Left forelimb (tissue), 1 donor: ENCODE measurements around the gene MAP1LC3A.
"Not testable (repeated sequence)": the region's sequence is repeated elsewhere in the genome, so short reads cannot be mapped to it uniquely, and the experiment has no call there.

Experiments
- DNase-seq: peaks from one replicate; pipeline ENCODE4 v3.0.0-alpha.2; 2018; ENCODE audit warnings: low spot score

The MAP1LC3A gene

DNA sequence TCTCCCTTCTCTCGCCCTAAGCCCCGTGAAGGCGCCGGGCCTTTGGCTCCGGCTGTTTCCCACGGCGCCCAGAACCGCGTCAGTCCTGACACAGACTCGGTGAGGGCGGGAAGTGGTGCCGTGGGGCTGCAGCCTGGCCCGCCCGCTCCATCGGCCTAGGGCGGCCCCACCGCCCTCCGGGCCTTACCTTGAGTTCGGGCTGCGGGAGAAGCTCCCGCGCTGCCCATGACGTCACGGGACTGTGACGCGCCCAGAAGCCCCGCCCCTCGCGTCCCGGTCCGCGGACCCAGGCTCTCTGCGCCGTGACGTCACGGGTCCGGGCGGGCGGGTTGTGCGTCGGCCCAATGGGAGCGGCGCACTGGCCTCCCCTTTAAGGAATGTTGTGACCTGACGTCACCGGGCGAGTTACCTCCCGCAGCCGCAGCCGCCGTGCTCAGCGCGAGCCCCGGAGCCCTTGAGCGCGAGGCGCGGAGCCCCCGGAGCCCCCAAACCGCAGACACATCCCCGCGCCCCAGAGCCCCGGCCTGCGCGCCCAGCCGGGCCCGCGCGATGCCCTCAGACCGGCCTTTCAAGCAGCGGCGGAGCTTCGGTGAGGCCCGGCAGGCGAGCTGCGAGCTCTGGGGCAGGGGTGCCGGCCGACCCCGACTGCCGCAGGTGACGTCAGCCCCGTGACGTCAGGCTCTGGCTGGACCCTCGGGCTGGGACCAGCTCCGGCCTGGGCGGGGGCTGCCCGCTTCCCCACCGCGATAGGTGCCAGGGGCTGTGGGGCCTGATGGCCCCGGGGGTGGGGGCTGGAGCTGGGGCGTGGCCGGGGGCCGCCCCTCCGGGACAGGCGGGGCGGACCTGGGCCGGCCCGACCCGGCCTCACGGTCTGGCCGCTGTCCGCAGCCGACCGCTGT is at the start of gene MAP1LC3A:
MAP1LC3A (plus strand) TSS at position 399 of the 899 bp plus-strand sequence; CDS start at position 550, 151 bp downstream.
- peak; percentile 95 for DNase-seq

- DNase-seq: no peak
These were observed 47.9 kb upstream of the MAP1LC3A start for GRCh38 chr20:34510575-34510974.

- no peak for DNase-seq
These were observed 46.6 kb upstream of the MAP1LC3A start for GRCh38 chr20:34511891-34512265.

DNA sequence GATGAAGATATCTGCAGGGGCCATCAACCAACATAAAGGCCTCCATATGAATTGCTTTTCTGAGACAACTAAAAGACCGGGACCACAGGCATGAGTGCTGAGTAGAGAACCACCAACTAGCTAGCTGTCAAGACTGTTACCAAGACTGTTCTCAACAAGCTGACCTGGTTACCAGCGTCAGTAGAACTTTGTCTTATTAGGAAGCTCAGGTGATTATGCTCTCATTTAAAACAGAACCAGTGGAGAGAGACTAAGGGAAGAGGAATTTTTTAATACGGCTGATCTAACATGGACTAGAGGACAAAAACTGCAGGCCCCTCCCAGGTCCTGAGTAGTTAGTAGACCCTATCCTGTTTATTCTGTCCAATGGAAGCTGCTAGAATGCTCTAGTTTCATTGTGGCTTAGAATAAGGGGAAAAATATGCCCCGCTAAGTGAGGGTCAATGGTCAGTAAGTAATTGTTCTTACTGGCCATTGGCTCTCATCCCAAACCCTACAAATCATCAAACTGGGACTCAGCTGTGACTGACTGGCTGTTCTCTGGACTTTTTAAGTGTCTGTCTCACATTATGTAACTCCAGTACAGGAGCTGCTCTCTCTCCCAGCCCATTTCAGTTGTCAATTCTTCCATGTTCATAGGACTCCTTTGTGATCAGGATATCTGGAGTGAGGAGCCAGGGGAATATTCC is 46.1 kb upstream of the MAP1LC3A start:
- no peak for DNase-seq

- DNase-seq: no peak
These were observed 45.5 kb upstream of the MAP1LC3A start for GRCh38 chr20:34512955-34513419.

DNA sequence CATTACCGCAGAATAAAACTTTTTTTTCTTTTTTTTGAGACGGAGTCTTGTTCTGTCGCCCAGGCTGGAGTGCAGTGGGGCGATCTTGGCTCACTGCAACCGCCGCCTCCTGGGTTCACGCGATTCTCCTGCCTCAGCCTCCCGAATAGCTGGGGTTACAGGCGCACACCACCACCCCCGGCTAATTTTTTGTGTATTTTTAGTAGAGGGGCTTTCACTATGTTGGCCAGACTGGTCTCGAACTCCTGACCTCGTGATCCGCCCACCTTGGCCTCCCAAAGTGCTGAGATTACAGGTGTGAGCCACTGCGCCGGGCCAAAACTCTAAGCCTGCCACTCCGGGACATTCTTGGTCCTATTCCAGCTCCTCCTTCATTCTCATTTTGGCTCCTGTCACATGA is 44.5 kb upstream of the MAP1LC3A start:
- DNase-seq: not testable (repeated sequence)

- DNase-seq: no peak
These were observed 43.5 kb upstream of the MAP1LC3A start for GRCh38 chr20:34514897-34515483.

- DNase-seq: no peak
These were observed 42.9 kb upstream of the MAP1LC3A start for GRCh38 chr20:34515484-34516246.

DNA sequence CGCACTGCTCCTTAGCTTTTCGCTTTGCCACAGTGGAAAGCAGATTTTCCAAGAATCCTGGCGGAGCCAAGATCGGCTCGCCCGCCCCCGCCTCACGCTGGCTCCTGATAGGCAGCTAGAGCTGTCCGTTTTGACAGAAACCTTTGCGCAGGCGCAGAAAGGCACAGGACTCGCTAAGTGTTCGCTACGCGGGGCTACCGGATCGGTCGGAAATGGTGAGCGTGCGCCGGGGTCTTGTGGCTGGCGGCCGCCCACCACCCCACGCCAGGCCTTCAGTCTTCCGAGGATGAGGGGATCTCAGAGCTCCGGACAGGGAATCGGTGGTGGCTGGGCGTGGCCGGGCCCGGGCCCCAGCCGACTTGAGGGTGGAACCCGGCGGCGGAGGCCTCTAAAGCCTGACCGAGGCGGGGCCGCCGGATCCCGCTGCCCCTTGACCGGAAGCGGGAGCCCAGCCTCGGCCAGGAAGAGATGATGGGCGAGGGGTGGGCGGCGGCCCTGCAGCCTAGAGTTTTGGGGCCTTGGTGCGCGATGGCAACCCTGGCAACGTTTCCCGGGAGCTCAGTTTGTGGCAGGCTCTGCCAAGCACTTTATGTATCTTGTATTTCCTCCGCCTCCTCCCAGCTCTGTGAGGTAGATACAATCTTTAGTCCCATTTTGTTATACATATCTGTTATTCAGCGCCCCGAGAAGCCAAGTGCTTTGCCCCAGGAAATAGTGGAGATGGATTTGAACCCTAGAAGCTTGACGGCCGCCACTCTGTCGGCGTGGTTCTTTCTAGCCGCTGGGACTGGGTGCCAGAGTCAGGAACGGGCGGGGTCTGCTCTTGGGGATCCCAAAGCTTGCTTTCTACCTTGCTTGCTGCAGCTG is 42.0 kb upstream of the MAP1LC3A start, which contains the start of gene DYNLRB1:
DYNLRB1 (plus strand) TSS at position 176 of the 867 bp plus-strand sequence; CDS start at position 213, 37 bp downstream.
- DNase-seq: peak; percentile 98

DNA sequence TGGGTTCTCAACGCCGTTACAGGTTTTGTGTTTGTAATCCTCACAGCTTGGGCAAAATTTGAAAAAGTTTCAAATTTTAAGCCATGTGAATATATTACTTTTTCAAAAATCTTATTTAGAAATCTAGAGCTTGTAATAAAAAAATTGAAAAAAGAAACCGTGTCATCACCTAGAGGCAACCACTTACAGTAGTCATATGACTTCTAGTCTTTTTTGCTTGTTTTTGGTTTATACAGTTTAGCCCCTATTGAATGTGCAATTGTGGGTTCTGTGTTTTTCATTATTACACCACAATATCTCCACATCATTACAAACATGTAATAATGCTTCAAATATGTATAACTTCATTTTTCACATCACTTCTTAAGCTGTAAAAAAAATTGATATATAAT is 41.4 kb upstream of the MAP1LC3A start:
- no peak for DNase-seq

DNA sequence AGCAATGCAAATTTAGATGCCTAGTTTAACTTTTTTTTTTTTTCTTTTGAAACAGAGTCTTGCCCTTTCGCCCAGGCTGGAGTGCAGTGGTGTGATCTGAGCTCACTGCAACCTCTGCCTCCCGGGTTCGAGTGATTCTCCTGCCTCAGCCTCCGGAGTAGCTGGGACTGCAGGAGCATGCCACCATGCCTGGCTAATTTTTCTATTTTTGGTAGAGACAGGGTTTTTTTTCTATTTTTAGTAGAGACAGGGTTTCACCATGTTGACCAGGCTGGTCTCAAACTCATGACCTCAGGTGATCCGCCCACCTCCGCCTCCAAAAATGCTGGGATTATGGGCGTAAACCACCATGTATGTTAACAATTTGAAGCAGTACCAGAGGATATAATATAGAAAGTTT is 39.7 kb upstream of the MAP1LC3A start:
- not testable (repeated sequence) for DNase-seq

- not testable (repeated sequence) for DNase-seq
These were observed 38.7 kb upstream of the MAP1LC3A start for GRCh38 chr20:34519841-34520240.

DNA sequence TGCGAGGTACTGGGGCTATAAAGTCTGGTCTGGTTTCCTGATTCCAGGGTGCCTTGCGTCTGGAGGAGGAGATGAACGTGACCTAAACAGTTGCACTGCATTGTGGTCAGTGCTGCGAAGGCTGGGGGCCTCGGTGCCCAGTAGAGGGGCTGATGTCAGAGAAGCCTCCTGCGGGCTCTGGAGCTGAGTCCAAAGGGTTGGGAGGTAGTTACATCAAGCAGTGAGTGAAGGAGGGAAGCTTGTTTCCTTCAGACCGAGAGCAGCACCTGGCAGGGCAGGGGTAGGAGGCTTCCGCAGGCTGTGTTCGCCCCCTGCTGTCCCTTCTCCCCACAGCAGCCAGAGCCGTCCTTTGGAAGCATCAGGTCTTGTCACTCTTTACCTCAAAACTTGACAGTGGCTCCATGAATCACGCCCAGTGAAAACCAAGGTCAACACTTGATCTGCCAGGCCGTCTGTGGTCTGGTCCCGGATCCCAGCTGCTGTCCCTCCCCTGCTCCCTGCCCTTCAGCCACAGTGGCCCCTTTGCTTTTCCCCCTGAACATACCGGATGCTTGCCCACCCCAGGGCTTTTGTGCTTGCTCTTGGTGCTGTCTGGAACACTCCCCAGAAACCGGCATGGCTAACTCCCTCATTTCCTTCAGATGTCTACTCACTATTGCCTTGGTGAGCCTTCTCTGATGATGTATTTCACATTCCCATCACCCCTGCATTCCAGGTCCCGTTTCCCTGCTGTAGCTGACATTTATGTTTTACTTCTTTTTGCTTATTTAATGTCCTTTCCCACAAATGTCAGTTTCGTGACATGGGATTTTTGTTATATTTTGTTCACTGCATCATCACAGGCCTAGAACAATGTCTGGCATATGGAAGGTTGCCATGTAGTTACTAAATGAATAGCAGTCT is 35.3 kb upstream of the MAP1LC3A start:
- DNase-seq: no peak

DNA sequence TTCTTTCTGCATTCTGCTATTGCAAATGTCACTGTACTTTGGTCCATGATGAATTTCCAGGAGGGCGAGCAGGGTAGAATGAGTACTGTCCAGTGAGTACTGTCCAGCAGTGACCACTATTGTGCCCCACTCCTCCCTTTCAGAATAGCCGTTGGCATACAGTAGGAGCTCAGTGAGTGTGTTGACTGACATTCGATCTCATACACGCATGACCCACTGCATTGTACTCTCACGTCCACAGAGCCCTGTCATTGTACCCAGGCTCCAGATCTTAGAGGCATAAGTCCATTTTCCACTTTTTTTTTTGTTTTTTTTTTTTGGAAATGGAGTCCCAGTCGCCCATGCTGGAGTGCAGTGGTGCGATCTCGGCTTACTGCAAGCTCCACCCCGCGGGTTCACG is 34.1 kb upstream of the MAP1LC3A start:
- no peak for DNase-seq

- no peak for DNase-seq
These were observed 33.2 kb upstream of the MAP1LC3A start for GRCh38 chr20:34525342-34525708.

- no peak for DNase-seq
These were observed 32.7 kb upstream of the MAP1LC3A start for GRCh38 chr20:34525709-34526416.

- no peak for DNase-seq
These were observed 32.1 kb upstream of the MAP1LC3A start for GRCh38 chr20:34526466-34526865.

DNA sequence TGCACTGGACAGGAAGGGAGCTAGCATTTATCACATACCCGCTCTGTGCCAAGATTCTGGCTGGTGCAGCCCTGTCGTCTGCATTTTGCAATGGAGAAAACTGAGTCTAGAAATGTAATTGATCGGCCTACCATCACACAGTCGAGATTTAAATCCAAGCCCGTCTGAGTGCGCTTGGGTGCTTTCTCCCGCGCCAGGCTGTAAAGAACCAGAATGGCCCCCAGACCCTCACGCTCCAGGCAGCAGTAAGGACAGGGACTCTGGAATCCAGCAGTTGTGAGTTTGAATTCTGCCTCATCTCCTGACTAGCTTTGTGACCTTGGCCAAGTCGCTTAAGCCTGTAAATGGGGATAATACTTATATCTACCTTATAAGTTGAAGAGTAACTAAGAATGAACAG is 31.5 kb upstream of the MAP1LC3A start:
- no peak for DNase-seq

DNA sequence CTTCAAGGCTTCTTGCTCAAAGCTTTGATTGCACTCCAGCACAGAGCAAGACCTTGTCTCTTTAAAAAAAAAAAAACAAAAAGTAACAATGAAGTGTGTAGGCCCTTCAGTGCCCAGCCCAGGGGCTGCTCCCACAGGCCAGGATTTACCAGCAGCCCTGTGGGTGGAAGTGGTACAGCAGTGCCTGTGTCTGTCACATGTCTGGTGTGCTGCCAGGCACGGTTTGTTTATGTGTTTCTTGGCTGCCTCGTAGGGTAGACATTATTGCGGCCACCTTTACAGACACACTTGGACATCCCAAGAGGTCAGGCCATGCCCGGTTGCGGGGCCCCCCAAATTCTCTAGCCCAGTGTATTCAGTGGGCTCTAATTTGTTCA is 29.6 kb upstream of the MAP1LC3A start:
- DNase-seq: no peak
